Middle frontal gyrus (tissue), 1 donor: ENCODE results near the gene ZNF22.

Source experiments
- DNase-seq: peaks from one replicate; pipeline ENCODE4 v3.0.0-alpha.2; 2015; ENCODE audit warnings: low spot score; ENCODE audit errors: extremely low spot score

The ZNF22 gene

GRCh38 chr10:45000752-45001380 is at the start of gene ZNF22:
TSS of gene ZNF22 (plus strand) at chr10:45000923. CDS start at chr10:45003369, 2,446 bp downstream.
- DNase-seq = no peak

DNA sequence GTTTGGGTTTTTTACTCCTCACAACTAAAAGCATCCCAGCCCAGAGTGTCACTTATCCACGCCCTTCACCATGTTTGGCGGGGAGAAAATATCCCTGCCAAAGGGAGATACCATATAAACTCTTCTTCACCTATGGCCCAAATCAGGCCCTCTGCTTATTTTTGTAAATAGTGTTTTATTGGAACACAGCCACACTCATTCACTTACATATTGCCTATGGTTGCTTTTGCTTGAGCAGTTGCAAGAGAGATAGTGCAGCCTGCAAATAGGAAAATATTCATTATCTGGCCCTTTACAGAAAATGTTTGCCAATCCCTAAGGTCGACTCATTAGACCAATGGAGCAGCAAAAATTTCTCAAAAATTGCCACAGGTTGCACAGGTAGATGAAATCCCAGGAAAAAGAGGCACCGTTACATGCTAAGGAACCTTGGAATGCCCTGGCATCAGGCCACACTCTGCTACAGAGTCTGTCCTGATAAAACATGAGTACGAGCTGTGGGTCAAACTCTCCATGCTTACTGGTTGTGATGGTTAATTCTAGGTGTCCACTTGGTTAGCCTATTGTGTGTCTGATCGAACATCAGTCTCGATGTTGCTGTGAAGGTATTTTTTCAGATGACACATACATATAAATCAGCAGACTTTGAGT is 49.0 kb upstream of the ZNF22 start:
- no peak for DNase-seq

GRCh38 chr10:44952779-44953231 is 47.9 kb upstream of the ZNF22 start:
- no peak for DNase-seq

DNA sequence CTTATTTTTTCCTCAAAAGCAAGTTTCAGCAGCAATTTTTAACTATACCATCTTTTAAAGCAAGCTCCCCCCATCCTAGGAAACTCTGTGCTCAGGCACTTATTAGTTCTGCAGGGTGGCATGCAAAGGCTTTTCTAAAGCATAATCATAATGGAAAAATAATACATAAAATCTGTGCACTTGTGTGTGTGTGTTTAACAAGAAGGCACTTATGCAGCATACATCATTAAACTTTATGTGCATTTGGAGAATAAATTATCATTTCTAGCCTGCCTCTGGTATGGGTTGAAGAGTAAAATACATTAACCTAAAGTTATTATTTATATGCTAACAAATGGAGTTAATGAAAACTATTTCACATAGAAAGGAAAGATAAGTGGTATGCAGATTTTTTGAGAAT is 46.7 kb upstream of the ZNF22 start:
- DNase-seq = no peak

- no peak for DNase-seq
Observed at GRCh38 chr10:44954962-44955361, 45.8 kb upstream of the ZNF22 start.

DNA sequence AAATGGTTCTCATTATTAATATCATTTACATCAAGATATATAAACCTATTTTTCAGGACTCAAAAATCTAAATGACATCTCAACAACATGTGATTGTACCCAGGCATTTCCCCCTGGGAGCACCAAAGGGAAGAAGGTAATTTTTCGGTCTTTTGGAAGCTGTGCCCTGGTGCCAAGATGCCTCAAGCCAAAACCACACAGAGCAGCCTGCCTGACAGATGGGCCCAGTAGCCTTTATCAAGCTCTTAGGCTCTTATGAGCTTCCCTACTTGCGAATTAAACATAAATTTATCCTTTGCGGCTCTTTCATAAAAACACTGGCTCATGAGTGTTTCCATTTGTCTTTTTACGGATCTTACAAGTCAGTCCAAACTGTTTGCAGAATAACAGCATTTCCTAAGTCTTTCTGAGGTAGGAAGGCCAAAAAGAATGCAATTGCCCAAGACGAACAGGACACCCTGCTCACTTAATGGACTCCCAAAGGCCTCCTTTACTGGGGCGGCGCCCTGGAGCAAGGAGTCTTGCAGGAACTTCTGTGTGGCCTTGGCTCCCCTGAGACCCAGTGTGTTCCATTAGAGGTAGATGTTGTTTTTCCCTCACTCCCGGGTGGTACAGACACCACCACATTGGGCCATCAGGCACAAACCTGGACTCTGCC is 45.2 kb upstream of the ZNF22 start:
- DNase-seq = no peak

DNA sequence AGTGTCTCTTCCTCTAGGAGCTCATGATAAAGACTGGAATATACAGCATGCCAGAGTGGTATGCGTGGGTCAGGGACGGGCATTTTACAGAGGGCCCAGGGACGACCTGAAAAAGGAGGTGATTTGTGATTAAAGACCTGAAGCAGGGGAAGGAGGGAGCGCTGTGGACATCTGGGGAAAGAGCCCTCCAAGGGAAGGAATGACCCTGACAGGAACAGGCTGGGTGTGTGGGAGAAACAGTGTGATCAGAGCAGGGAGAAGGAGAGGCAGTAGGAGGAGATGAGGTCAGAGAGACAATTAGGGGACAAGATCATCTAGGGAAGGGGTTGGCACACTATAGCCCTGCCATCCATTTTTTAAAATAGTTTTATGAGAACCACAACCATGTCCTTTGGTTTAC is 44.5 kb upstream of the ZNF22 start:
- DNase-seq = no peak

- DNase-seq = no peak
Observed at GRCh38 chr10:44956717-44957706, 43.7 kb upstream of the ZNF22 start.

DNA sequence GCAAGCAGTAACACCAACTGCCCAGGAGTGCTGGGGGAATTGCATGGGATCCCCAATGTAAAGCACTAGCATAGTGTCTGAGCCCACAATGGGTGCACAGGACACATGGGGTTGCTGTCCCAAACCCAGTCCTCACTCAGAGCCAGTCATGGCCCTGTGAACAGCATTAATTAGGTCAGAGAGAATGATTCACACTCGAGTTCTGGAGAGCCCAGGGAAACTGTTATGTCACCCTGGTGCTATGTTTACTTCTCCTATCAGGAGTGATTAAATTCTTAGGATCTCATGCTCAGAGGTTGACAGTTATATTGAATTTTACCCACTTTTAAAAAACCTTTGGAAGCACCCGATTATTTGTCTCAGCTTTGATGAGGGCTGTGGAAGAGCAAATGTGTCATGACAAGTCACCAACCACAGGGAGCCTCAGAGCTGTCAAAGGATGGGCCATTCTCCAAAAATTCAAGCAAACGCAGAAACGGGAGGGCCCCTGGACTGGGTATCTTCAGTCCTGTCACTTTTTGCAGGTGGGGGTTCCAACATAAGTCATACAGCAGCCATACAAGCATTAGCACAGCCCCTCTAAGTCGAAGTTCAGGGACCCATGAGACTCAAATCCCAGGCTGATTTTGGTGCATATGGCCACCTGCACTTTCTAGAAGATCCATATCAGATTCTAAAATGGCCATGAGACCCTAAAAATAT is 42.4 kb upstream of the ZNF22 start:
- no peak for DNase-seq

- no peak for DNase-seq
Observed at GRCh38 chr10:44958898-44959246, 41.9 kb upstream of the ZNF22 start.

DNA sequence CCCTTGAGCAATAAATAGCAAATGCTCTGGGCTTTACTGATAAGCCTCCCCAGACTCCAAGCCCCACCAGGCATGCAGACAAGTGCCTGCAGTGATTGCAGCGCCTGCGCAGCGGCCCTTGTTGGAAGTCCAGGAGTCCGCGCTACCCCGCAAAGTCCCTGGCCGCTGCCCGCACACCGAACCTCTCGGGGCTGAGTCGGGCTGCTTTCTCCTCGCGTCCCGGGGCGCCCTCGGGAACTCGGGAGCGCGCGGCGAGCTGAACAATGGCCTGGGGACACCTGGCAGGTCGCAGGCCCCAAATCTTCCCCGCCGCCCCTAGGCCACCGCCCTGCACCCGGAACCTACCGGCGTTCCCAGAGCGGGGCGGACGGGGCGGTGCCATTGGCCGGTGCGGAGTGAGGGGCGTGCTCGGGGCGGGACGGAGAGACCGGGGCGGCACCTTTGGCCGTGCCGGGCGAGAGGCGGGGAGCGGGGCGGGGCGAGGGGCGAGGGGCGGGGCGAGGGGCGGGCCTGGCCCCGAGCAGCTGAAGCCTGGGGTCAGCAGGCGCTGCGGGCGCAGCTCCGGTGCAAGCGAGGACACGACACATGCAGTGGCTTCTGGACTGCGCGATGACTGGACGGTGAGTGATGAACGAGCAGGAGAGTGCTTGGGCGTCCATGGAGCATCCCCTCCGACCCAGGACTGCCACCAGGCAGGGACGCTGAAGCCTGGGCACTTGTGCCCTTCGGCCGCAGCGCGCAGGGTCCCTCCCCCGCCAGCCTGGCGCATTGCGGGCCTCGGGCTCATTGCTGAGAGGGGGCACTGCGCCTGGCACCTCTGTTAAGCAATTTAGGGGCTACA is 41.3 kb upstream of the ZNF22 start, which contains the start of gene RASSF4:
Gene RASSF4, plus strand, starts transcription at position 556 of the 841 bp plus-strand sequence. CDS start 10,401 bp downstream, outside the sequence.
- peak; percentile 70 for DNase-seq

- DNase-seq = no peak
Observed at GRCh38 chr10:44960088-44960460, 40.6 kb upstream of the ZNF22 start.

- no peak for DNase-seq
Observed at GRCh38 chr10:44960482-44961229, 40.1 kb upstream of the ZNF22 start.

GRCh38 chr10:44961230-44961571 is 39.5 kb upstream of the ZNF22 start:
- no peak for DNase-seq

- DNase-seq = no peak
Observed at GRCh38 chr10:44961931-44962750, 38.6 kb upstream of the ZNF22 start.

GRCh38 chr10:44962870-44963738 is 37.6 kb upstream of the ZNF22 start:
- DNase-seq = no peak
